ENCODE data around the gene DHRS7B. TPM values are rescaled to one million over a fixed set of nuclear protein-coding genes. Genes with fewer than 3 reads are reported as not detected.

Gene DHRS7B
- total RNA-seq, 1 donor from 2014 or later, result 21.6 TPM

DNA sequence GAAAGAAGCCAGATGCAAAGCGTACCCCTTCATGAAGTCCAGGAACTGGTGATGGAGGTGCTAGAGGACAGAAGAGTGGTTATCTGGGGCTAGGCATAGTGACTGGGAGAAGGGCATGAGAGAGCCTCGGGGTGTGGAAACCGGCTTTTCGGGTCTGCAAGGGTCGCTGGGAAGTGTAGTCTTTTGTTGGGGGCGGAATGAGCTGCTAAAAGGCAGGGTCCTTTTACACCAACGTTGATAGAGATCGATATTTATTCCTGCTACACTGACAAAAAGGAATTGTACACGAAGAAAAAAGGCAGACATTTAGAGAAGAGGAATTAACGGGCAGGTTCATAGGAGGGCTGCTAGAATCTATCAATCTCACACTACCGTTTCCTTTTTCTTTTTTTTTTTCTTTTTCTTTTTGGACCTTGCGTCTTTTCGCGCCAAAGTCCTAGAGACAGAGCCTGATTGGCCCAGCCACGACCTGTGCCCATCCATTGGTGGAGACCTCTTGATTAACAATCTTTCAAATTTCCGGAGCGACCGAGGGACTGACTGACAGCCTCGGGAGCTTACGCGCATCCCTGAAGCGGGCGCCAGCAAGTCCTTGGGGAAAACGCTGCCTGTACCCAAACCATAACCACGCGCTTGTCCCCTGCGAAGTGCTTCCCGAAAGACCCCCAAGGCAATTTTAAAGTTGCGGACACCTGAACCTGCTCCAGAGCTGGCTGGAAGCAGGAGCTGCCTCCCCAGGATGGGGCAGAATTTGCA is 27.7 kb upstream of the DHRS7B start:
- H4K20me1 ChIP-seq (ENCODE audit: low read depth), result no peaks in the 10 kb centered on the region
- DNase-seq (ENCODE audit: low spot score), result peak; percentile 95
- no peaks in the 10 kb centered on the region for H3F3A ChIP-seq (ENCODE audit: low read depth)
- H3K27ac Mint-ChIP-seq, result peak overlapping the region; percentile 99
- peak overlapping the region; percentile 93 for H3K4me3 Mint-ChIP-seq
- H3K9me3 ChIP-seq (ENCODE audit: low read depth), result no peaks in the 10 kb centered on the region
- H3K27me3 Mint-ChIP-seq (ENCODE audit: insufficient read depth, low read depth), result peaks cover 6% of the 10 kb centered on the region
- no peaks in the 10 kb centered on the region for H3K27me3 ChIP-seq
- TF ChIP-seq EZH2 (IDR thresholded peaks at IDR 0.05) (no peak), EZH2phosphoT487 (IDR thresholded peaks at IDR 0.05) (no peak)
- TF ChIP-seq, protein P1, sequence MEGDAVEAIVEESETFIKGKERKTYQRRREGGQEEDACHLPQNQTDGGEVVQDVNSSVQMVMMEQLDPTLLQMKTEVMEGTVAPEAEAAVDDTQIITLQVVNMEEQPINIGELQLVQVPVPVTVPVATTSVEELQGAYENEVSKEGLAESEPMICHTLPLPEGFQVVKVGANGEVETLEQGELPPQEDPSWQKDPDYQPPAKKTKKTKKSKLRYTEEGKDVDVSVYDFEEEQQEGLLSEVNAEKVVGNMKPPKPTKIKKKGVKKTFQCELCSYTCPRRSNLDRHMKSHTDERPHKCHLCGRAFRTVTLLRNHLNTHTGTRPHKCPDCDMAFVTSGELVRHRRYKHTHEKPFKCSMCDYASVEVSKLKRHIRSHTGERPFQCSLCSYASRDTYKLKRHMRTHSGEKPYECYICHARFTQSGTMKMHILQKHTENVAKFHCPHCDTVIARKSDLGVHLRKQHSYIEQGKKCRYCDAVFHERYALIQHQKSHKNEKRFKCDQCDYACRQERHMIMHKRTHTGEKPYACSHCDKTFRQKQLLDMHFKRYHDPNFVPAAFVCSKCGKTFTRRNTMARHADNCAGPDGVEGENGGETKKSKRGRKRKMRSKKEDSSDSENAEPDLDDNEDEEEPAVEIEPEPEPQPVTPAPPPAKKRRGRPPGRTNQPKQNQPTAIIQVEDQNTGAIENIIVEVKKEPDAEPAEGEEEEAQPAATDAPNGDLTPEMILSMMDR (IDR thresholded peaks at IDR 0.05), result no peak
- peak overlapping the region; percentile 92 for H2AFZ ChIP-seq (replicated peaks)
- H3K27ac ChIP-seq, result peak overlapping the region; percentile 91
- peak overlapping the region; percentile 69 for H3K4me3 ChIP-seq
- H3K4me1 Mint-ChIP-seq, result peaks cover 3% of the 10 kb centered on the region
- peak overlapping the region; percentile 76 for H3K4me2 ChIP-seq
- peaks cover 2% of the 10 kb centered on the region for H3K36me3 Mint-ChIP-seq
- H3K9ac ChIP-seq, result peak overlapping the region; percentile 93
- no peaks in the 10 kb centered on the region for H3K9me3 Mint-ChIP-seq
- H3K4me1 ChIP-seq, result no peaks in the 10 kb centered on the region
- H3K36me3 ChIP-seq, result no peaks in the 10 kb centered on the region
- H3K79me2 ChIP-seq (ENCODE audit: low read depth), result no peaks in the 10 kb centered on the region

DNA sequence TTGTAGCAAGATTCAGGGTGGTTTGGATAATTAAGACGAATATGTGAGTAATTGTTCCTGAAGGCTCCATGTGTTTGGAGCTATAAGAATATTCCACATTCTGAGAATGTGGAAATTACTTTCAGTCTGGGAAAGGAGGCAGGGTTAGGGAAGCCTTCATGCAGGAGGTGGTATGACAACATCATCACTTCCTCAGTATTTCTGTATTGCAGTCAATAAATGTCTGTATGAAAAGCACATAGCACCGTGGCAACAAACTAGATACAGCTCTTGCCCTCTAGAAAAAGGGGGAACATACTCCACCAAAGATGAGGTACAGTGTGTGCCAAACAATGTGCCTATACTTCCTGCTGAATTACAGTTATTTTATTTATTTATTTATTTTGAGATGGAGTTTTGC is 26.1 kb upstream of the DHRS7B start:
- H3K79me2 ChIP-seq (ENCODE audit: low read depth), result no peaks in the 10 kb centered on the region
- no peaks in the 10 kb centered on the region for H3K9me3 ChIP-seq (ENCODE audit: low read depth)
- H3K4me3 Mint-ChIP-seq, result peak overlapping the region; percentile 93
- no peaks in the 10 kb centered on the region for H3F3A ChIP-seq (ENCODE audit: low read depth)
- H2AFZ ChIP-seq (replicated peaks), result no peak overlapping the region
- no peak overlapping the region for H3K27ac ChIP-seq
- no peak overlapping the region for H3K4me2 ChIP-seq
- no peaks in the 10 kb centered on the region for H3K9me3 Mint-ChIP-seq
- no peak for DNase-seq (ENCODE audit: low spot score)
- H3K36me3 ChIP-seq, result no peaks in the 10 kb centered on the region
- peaks cover 2% of the 10 kb centered on the region for H3K36me3 Mint-ChIP-seq
- H3K9ac ChIP-seq, result no peak overlapping the region
- H3K4me1 ChIP-seq, result no peaks in the 10 kb centered on the region
- no peaks in the 10 kb centered on the region for H3K27me3 ChIP-seq
- H3K27me3 Mint-ChIP-seq (ENCODE audit: insufficient read depth, low read depth), result peaks cover 6% of the 10 kb centered on the region
- TF ChIP-seq, protein P1 (IDR thresholded peaks at IDR 0.05), result no peak
- TF ChIP-seq EZH2 (IDR thresholded peaks at IDR 0.05) (no peak), EZH2phosphoT487 (IDR thresholded peaks at IDR 0.05) (no peak)
- H3K27ac Mint-ChIP-seq, result no peak overlapping the region
- H3K4me1 Mint-ChIP-seq, result peaks cover 3% of the 10 kb centered on the region
- H3K4me3 ChIP-seq, result no peak overlapping the region
- H4K20me1 ChIP-seq (ENCODE audit: low read depth), result no peaks in the 10 kb centered on the region

DNA sequence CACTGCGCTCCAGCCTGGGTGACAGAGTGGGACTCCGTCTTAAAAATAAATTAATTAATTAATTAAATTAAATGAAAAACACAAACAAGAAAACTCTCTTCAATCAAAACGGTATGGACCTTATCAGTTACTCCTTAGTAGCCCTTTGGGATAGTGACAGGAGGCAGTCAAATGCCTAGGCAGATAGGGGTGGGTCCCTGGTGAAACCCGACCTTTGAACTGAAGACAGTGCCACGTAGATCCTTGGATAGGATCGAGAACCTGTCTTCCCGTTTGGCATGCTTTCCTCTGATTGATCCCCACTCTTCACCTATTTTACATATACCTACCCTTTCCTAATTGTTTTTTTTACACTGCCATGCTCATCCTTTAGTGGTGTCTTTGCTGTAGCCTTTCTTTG is 22.2 kb upstream of the DHRS7B start:
- DNase-seq (ENCODE audit: low spot score), result no peak
- H3K9me3 Mint-ChIP-seq, result no peaks in the 10 kb centered on the region
- no peak overlapping the region for H3K4me3 Mint-ChIP-seq
- H3K27me3 ChIP-seq, result no peaks in the 10 kb centered on the region
- no peaks in the 10 kb centered on the region for H3K36me3 ChIP-seq
- peaks cover 2% of the 10 kb centered on the region for H3K4me1 Mint-ChIP-seq
- H3F3A ChIP-seq (ENCODE audit: low read depth), result no peaks in the 10 kb centered on the region
- H3K9me3 ChIP-seq (ENCODE audit: low read depth), result no peaks in the 10 kb centered on the region
- H3K4me2 ChIP-seq, result no peak overlapping the region
- no peak overlapping the region for H3K27ac ChIP-seq
- H3K27me3 Mint-ChIP-seq (ENCODE audit: insufficient read depth, low read depth), result peaks cover 2% of the 10 kb centered on the region
- H3K27ac Mint-ChIP-seq, result no peak overlapping the region
- H3K36me3 Mint-ChIP-seq, result no peaks in the 10 kb centered on the region
- no peak overlapping the region for H3K9ac ChIP-seq
- H4K20me1 ChIP-seq (ENCODE audit: low read depth), result no peaks in the 10 kb centered on the region
- H2AFZ ChIP-seq (replicated peaks), result no peak overlapping the region
- no peaks in the 10 kb centered on the region for H3K79me2 ChIP-seq (ENCODE audit: low read depth)
- TF ChIP-seq, protein P1 (IDR thresholded peaks at IDR 0.05), result no peak
- TF ChIP-seq EZH2phosphoT487 (IDR thresholded peaks at IDR 0.05), result no peak
- TF ChIP-seq EZH2 (IDR thresholded peaks at IDR 0.05), result no peak
- H3K4me1 ChIP-seq, result peaks cover 3% of the 10 kb centered on the region
- H3K4me3 ChIP-seq, result no peak overlapping the region

Data from neural progenitor cell (in vitro differentiated cells).